Lower lobe of right lung (tissue), 2 donors: ENCODE results near the gene UQCRC1. TPM values are rescaled to one million over a fixed set of nuclear protein-coding genes. Genes with fewer than 3 reads are reported as not detected.
A peak's percentile ranks its signal among the peaks of the same experiment; 100 is the strongest.

ENCODE experiments used
- ATAC-seq, 2 donors: fragments of 200-7000 bp; cut with Tn5 transposase; one replicate each; pipeline ENCODE4 v1.9.1; 2020 to 2022; ENCODE audit warnings: mild to moderate bottlenecking in 2 of 2, moderate library complexity in 2 of 2
- DNase-seq: peaks from one replicate; pipeline ENCODE4 v3.0.0-alpha.2; 2020
- H3K27ac ChIP-seq: fragments of 200-600 bp; one replicate; pipeline ENCODE4 v1.8.0; 2022
- H3K27me3 ChIP-seq: fragments of 200-600 bp; one replicate; pipeline ENCODE4 v1.8.0; 2022; ENCODE audit warnings: low read depth
- H3K36me3 ChIP-seq: fragments of 200-600 bp; one replicate; pipeline ENCODE4 v1.8.0; 2022; ENCODE audit warnings: mild to moderate bottlenecking
- H3K4me1 ChIP-seq: fragments of 200-600 bp; one replicate; pipeline ENCODE4 v1.8.0; 2022
- H3K4me3 ChIP-seq: fragments of 200-600 bp; one replicate; pipeline ENCODE4 v1.8.0; 2022; ENCODE audit warnings: mild to moderate bottlenecking
- H3K9me3 ChIP-seq: fragments of 200-600 bp; one replicate; pipeline ENCODE4 v1.8.0; 2022
- intact Hi-C: fragments of 100-400 bp; cut with DNase I; formaldehyde crosslinking; loops from one replicate; pipeline ENCODE4 v1.11.0; 2022
- long read RNA-seq: library from polyadenylated mRNA; unstranded; transcript quantifications from one replicate; pipeline ENCODE4 v2.0.0, GENCODE V29; 2021
- total RNA-seq: library from RNA; stranded (reverse); fragmentation: NEBNext Ultra II Directional; extraction: Animal tissue kit (Norgen Biotek cat#: 25700); gene quantifications from one replicate; pipeline ENCODE4 v1.2.1, GENCODE V29; 2021
- TF ChIP-seq, protein P1 (sequence below): fragments of 200-600 bp; IDR thresholded peaks from one replicate; pipeline ENCODE4 v1.8.0; 2022; ENCODE audit warnings: antibody characterized with exemption, mild to moderate bottlenecking
- donor health status: DM: no; HTN: yes; CAD: no; lungs with severe emphysema.

Gene UQCRC1
- 121 TPM for total RNA-seq
- long read RNA-seq, transcript UQCRC1-201 (13 exons, 1,985 nt), result major isoform, 308 of 401 reads
- long read RNA-seq, partial matches to known transcripts, result 74 of 401 reads
- long read RNA-seq, other reads (novel, unspliced or antisense), result 16 of 401 reads

- H3K4me1 ChIP-seq, result peaks cover 23% of the 10 kb centered on the region
- peaks cover 34% of the 10 kb centered on the region for H3K36me3 ChIP-seq
- H3K27me3 ChIP-seq, result no peaks in the 10 kb centered on the region
- ATAC-seq (peak; percentile 100), DNase-seq (peak; percentile 95)
- H3K9me3 ChIP-seq, result no peaks in the 10 kb centered on the region
- H3K27ac ChIP-seq, result peak within 1 kb of the TSS; percentile 90
- intact Hi-C loops, result no loop called here
- H3K4me3 ChIP-seq, result peak within 1 kb of the TSS; percentile 100
- TF ChIP-seq, protein P1, sequence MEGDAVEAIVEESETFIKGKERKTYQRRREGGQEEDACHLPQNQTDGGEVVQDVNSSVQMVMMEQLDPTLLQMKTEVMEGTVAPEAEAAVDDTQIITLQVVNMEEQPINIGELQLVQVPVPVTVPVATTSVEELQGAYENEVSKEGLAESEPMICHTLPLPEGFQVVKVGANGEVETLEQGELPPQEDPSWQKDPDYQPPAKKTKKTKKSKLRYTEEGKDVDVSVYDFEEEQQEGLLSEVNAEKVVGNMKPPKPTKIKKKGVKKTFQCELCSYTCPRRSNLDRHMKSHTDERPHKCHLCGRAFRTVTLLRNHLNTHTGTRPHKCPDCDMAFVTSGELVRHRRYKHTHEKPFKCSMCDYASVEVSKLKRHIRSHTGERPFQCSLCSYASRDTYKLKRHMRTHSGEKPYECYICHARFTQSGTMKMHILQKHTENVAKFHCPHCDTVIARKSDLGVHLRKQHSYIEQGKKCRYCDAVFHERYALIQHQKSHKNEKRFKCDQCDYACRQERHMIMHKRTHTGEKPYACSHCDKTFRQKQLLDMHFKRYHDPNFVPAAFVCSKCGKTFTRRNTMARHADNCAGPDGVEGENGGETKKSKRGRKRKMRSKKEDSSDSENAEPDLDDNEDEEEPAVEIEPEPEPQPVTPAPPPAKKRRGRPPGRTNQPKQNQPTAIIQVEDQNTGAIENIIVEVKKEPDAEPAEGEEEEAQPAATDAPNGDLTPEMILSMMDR, result peak; percentile 83
These were observed at the start of gene UQCRC1 for GRCh38 chr3:48609088-48610005. Gene UQCRC1, minus strand, starts transcription at chr3:48609646. Its CDS starts 26 bp downstream, at chr3:48609620.

DNA sequence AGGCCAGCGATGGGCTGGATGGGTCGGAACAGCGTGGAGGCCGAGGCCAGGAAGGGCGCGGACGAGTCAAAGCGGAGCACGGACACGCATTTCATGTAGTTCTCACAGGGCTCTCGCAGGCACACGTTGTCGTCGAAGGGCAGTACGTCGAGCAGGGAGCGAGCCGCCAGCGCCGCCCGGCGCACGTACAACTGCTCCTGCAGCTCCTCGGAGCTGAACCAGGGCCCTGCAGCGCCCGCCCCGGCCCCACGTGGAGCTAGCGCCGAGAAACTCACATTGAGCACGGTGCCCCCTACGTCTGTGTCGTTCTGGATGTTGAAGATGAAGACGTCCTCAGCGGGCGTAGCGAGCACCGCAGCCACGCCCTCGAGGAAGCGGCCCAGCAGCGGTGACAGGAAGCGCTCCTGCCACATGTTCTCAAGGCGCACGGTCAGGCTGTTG lies 47.4 kb upstream of the UQCRC1 start:
- peak overlapping the region; percentile 78 for H3K27ac ChIP-seq
- no peaks in the 10 kb centered on the region for H3K36me3 ChIP-seq
- intact Hi-C loops, result no loop called here
- H3K4me1 ChIP-seq, result peaks cover 17% of the 10 kb centered on the region
- peaks cover 19% of the 10 kb centered on the region for H3K27me3 ChIP-seq
- H3K9me3 ChIP-seq, result no peaks in the 10 kb centered on the region
- DNase-seq, result no peak
- peak overlapping the region; percentile 74 for H3K4me3 ChIP-seq
- TF ChIP-seq, protein P1, result no peak
- no peak for ATAC-seq

GRCh38 chr3:48656061-48656840 lies 46.8 kb upstream of the UQCRC1 start:
- peaks cover 13% of the 10 kb centered on the region for H3K27me3 ChIP-seq
- ATAC-seq, result peak; percentile 95 to 96
- no peaks in the 10 kb centered on the region for H3K9me3 ChIP-seq
- H3K4me1 ChIP-seq, result peaks cover 12% of the 10 kb centered on the region
- peak overlapping the region; percentile 78 for H3K27ac ChIP-seq
- H3K36me3 ChIP-seq, result no peaks in the 10 kb centered on the region
- peak; percentile 93 for DNase-seq
- TF ChIP-seq, protein P1, result peak; percentile 77
- H3K4me3 ChIP-seq, result peak overlapping the region; percentile 74
- intact Hi-C loops, result no loop called here

DNA sequence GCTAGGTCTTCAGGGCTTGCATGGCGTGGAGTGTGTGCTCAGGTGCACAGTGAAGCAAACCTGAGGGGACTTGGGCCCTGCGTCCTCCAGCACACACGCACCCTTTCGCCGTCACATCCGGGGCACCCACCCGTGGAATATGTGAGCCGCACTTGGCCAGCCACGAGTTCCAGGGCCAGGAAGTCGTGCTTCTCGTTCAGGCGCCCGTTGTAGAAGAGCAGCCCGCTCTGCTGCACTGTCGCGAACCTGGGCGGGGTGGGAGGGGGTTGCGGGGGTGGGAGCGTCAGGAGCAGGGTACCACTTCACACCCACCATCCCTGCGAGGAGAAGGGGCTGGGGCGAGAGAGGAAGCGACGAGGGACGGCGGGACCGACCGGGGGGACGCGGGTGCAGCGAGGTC lies 46.2 kb upstream of the UQCRC1 start:
- intact Hi-C loops, result no loop called here
- Histone ChIP-seq H3K9me3 (no peaks in the 10 kb centered on the region), H3K27ac (peak overlapping the region; percentile 78), H3K4me3 (peak overlapping the region; percentile 74), H3K36me3 (no peaks in the 10 kb centered on the region), H3K4me1 (peaks cover 10% of the 10 kb centered on the region), H3K27me3 (peaks cover 6% of the 10 kb centered on the region)
- TF ChIP-seq, protein P1, result no peak
- ATAC-seq (peak; percentile 14 to 19), DNase-seq (peak; percentile 67)

- ATAC-seq, result no peak
- Histone ChIP-seq H3K4me3 (no peak overlapping the region), H3K36me3 (no peaks in the 10 kb centered on the region), H3K4me1 (peaks cover 10% of the 10 kb centered on the region), H3K27me3 (peaks cover under 1% of the 10 kb centered on the region), H3K27ac (no peak overlapping the region), H3K9me3 (no peaks in the 10 kb centered on the region)
- intact Hi-C loops, result no loop called here
- TF ChIP-seq, protein P1, result no peak
- no peak for DNase-seq
These were observed 45.6 kb upstream of the UQCRC1 start for GRCh38 chr3:48655063-48655462.
